SKM-1 treated with dmso at 0.1 percent for 144 hours (cell line): Measurements from ENCODE around the gene MANSC1.
"Not testable (repeated sequence)": the region's sequence is repeated elsewhere in the genome, so short reads cannot be mapped to it uniquely, and the experiment has no call there.

Experiments used
- DNase-seq: peaks from one replicate; lab custom pipeline; 2025; ENCODE audit not compliant: unreplicated experiment; lab: John Stamatoyannopoulos, UW

Gene MANSC1

GRCh38 chr12:12365931-12366431 lies 15.9 kb upstream of the MANSC1 start:
- DNase-seq, result no peak

- no peak for DNase-seq
These were observed 15.4 kb upstream of the MANSC1 start for GRCh38 chr12:12365446-12365802.

- no peak for DNase-seq
These were observed 14.9 kb upstream of the MANSC1 start for GRCh38 chr12:12364787-12365445.

GRCh38 chr12:12358528-12358927 lies 8.5 kb upstream of the MANSC1 start:
- no peak for DNase-seq

GRCh38 chr12:12357719-12358461 lies 7.8 kb upstream of the MANSC1 start:
- DNase-seq, result no peak

GRCh38 chr12:12356896-12357718 lies 7.1 kb upstream of the MANSC1 start, which contains the start of gene BORCS5:
Gene BORCS5 (plus strand): TSS chr12:12357078. CDS start chr12:12357452, 374 bp downstream.
- DNase-seq, result peak; percentile 75

GRCh38 chr12:12356467-12356895 lies 6.4 kb upstream of the MANSC1 start:
- no peak for DNase-seq

GRCh38 chr12:12353807-12354206 lies 3.8 kb upstream of the MANSC1 start:
- DNase-seq, result no peak

- DNase-seq, result no peak
These were observed 3.2 kb upstream of the MANSC1 start for GRCh38 chr12:12353276-12353675.

- not testable (repeated sequence) for DNase-seq
These were observed 1.6 kb upstream of the MANSC1 start for GRCh38 chr12:12351468-12352185.

- no peak for DNase-seq
These were observed 924 bp upstream of the MANSC1 start for GRCh38 chr12:12350868-12351463.

- DNase-seq, result no peak
These were observed 11.4 kb downstream of the MANSC1 start for GRCh38 chr12:12338527-12339168.

GRCh38 chr12:12336511-12336910 lies 13.5 kb downstream of the MANSC1 start:
- no peak for DNase-seq

GRCh38 chr12:12336049-12336411 lies 14.0 kb downstream of the MANSC1 start:
- DNase-seq, result no peak

- DNase-seq, result no peak
These were observed 15.5 kb downstream of the MANSC1 start for GRCh38 chr12:12334367-12335040.

- DNase-seq, result no peak
These were observed 16.4 kb downstream of the MANSC1 start for GRCh38 chr12:12333407-12334366.

GRCh38 chr12:12331896-12332295 lies 18.1 kb downstream of the MANSC1 start:
- DNase-seq, result no peak

GRCh38 chr12:12331244-12331771 lies 18.7 kb downstream of the MANSC1 start:
- no peak for DNase-seq
